NCI-H1105 treated with DMSO at 0.1 percent for 48 hours (cell line): ENCODE data around the gene PDE11A.

ENCODE experiments used
- DNase-seq: peaks from one replicate; lab custom pipeline; 2025; lab: John Stamatoyannopoulos, UW

The PDE11A gene

DNA sequence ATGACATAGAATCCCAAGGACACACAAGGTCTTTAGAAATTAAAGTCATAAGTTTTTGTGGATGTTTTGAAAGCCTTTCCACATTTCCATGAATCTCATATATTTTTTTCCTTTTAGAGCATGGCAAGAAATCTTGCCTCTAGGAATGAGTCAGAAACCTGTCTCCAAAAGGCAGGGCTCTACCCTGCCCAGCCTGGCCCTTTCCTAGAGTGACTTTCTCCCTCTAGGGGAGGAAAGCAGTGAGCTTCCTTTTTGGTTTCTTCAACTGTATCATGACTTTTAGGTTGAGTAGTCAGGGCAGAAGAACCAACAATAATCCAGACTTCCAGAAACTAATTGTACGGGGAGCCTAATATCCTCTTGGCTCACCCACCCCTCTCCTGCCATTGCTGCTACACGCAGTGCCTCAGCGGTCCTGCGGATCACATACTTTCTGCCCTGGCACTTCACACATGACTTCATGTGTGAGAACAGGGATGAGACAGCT is 379.8 kb downstream of the PDE11A start:
- DNase-seq: no peak

GRCh38 chr2:177692042-177692782 is 380.4 kb downstream of the PDE11A start:
- DNase-seq: no peak

DNA sequence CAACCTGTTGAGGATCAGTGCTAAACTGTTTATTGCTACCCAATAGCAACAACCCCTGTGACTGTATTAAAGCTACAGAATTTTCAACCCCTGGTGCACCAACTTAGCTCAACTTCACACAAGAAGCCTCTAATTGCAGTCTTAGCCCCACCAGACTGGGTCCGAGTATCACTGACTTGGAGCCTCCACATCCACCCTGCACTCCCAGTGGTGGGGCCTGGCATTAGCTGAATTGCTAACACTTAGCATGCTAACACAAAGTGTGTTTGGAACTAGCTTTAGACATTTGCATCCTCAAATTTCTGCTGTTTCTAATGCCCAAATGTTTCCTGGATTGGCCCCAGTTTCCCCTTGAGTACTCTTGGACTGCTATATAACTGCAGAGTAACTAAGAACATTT is 381.4 kb downstream of the PDE11A start:
- DNase-seq: no peak

GRCh38 chr2:177689623-177690022 is 383.0 kb downstream of the PDE11A start:
- DNase-seq: no peak

DNA sequence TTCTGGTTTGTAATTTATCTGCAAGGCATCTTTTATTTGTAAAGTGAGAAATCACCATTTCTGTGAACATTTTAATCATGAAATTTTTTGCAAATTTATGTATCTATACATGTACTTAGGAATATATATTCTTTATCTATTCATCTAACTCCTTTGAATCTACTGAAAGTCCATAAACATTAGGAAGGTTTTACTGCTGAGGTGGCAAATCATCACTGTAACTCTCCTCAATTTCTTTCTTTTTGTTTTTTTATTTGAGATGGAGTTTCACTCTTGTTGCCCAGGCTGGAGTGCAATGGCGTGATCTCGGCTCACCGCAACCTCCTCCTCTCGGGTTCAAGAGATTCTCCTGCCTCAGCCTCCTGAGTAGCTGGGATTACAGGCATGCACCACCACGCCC is 383.7 kb downstream of the PDE11A start:
- no peak for DNase-seq

- DNase-seq: no peak
Measured at GRCh38 chr2:177683661-177684069, 388.9 kb downstream of the PDE11A start.

- no peak for DNase-seq
Measured at GRCh38 chr2:177682836-177683660, 389.5 kb downstream of the PDE11A start.

- DNase-seq: no peak
Measured at GRCh38 chr2:177682006-177682405, 390.6 kb downstream of the PDE11A start.

DNA sequence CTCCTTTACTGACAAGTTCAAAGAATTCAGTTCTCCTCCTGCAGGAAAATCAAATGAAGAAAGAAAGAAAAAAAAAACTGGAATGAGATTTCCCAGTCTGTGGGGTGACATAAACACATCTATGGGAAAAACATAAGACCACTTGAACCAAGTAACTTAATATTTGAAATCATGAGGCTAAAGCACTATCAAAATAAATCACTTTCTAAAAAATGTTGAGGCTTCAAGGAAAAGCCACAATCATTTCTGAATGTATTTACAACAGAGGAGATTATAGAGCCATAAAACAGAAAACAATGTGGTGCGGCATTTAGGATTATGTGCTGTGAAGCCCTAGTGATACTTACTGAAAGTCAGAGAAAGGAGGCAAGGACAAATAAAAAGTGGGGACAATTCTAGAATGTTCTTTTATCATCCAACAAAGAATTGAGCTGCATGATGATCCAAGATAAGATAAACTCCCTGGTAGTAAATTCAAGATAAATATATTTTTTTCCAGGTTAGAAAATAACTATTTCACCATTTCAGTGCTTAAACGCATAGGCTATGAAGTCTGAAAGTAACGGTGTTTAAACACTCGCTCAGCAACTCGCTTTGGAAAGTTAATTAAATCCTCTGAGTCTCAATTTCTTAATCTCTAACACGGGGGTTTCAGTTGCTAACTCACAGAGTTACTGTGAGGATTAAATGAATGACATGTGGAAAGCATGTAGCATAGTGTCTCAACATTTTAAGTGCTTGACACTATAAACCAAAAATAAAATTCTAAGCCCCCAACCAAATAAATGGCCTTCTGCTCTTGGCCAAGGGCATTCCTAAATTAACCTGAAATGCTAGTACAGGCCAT is 391.5 kb downstream of the PDE11A start:
- DNase-seq: no peak

GRCh38 chr2:177679611-177680605 is 392.7 kb downstream of the PDE11A start:
- DNase-seq: no peak

- no peak for DNase-seq
Measured at GRCh38 chr2:177678939-177679338, 393.6 kb downstream of the PDE11A start.

GRCh38 chr2:177676636-177677035 is 395.9 kb downstream of the PDE11A start:
- no peak for DNase-seq

GRCh38 chr2:177675825-177676224 is 396.8 kb downstream of the PDE11A start:
- no peak for DNase-seq

DNA sequence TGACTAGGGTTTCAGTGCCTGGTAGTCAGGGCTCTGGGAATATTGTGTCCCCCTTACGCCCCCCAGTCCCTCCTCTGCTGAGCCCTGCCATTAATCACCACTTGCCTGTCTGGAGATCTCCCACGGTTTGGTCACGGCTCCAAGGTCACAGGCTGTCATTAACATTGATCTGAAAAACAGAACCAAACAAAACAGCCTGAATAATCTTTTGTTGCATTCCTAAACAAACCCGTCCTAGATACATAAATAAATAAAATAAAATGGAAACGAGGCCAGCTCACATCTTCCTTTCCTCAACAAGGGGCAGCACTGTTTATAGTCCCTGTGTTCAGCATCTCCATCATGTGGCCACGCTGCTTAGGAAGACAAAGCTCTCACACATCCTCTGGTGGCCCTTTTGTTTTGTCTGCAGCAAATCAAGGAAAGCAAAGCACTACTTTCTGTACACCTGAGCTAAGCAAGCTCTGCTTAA is 397.2 kb downstream of the PDE11A start:
- DNase-seq: no peak

DNA sequence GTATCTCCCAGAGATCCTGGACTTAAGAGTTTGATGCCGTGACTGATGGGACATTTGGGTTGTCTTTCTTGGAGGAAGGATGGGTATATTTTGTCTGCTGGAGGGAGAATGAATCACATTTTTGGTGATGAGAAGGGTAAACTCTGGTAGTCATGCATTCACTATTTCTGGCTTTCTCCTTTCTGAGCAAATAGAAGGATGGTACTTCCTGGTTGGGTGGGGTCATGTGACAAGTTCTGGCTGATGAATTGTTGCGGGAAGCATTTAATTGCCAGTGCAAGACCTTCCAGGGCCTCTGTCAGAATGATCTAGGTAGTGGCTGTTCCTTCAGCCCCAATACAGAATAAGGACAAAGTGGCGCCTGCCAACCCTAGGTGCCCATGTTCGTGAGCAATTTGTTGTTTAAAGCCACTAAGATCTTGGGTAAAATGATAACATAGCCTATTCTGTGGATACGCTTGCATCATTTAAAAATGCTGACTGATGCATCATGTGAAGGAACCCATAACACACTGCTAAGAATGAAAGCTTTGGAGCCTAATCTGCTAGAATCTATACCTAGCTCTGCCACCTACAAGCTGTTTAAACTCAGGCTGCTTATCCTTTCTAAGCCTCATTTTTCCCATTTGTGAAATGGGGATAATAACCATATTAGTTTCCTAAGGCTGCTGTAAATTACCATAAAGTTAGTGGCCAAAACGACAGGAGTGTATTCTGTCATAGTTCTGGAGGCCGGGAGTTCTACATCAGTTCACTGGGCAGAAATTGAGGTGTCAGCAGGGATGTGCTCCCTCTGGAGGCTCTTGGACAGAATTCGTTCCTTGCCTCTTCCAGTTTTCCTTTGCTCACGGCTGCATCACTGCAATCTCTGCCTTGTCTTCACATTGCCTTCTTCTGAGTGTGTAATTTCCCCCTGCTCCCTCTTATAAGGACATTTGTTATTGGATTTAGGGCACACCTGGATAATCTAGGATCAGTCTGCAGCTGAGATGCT is 398.7 kb downstream of the PDE11A start:
- DNase-seq: no peak

- no peak for DNase-seq
Measured at GRCh38 chr2:177671662-177672061, 400.9 kb downstream of the PDE11A start.

GRCh38 chr2:177670791-177671535 is 401.6 kb downstream of the PDE11A start:
- DNase-seq: no peak

DNA sequence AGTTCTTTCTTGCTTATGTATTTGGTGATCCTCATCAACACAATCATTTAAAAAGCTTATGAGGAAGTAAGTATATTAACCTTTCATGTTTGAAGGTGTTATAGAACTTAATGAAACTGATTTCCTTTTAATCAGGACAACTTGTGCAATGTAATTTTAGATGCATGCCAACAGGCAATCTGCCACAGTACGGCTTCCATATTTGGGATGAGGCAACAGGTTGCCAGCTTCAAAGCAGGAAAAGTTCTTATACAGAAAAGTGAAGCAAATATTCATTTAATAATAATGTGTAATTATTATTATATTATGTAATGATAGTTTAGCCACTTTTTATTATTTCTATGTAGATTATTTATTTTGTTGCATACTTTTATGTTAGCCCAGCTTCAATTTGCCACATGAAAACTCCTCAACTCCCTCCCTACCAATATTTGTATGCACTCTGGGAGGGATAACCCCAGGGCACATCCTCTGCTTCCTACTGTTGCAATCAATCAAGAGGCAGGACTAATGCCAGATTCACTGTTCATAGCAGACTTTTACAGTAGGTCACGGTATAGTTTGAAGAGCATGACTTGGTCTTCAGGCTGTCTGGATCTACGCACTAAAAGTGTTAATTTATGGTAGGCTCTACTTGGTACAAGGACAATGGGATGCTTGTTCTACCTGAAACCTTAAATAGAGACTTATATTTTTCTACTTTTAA is 402.8 kb downstream of the PDE11A start:
- DNase-seq: no peak
